GM23248 (cell line): Measurements from ENCODE around the gene SLC17A2.

Source experiments
- EZH2 ChIP-seq: fragments of 200-600 bp; sonication (generic); IDR thresholded peaks from 2 replicates; pipeline ENCODE4 v1.6.1; 2018; ENCODE audit warnings: antibody characterized with exemption, mild to moderate bottlenecking; ENCODE audit not compliant: insufficient read depth, poor library complexity, severe bottlenecking
- EZH2phosphoT487 ChIP-seq: fragments of 200-600 bp; sonication (generic); IDR thresholded peaks from 2 replicates; pipeline ENCODE4 v1.6.1; 2018; ENCODE audit warnings: antibody characterized with exemption, moderate library complexity, mild to moderate bottlenecking, low read depth; ENCODE audit not compliant: insufficient read depth

DNA sequence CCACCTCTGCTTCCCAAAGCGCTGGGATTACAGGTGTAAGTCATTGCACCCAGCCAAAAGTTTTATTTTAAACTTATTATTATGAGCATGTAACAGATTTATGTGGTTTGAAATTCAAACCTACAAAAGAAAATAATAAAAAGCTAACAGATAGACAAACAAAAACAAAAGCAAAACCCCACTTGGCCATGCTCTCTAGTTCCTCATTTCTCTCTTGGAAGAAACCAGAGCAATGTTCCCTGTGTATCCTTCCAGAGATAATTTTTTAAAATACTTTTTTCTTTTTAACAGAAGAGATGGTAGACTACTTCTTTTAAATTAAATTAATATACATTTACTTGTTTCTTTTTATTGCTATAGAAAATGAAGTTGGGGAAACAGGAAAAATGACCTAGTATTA, 28.4 kb downstream of the SLC17A2 start:
- TF ChIP-seq EZH2 = no peak
- no peak for TF ChIP-seq EZH2phosphoT487
